ENCODE data around the gene EFCAB10.

Gene EFCAB10

DNA sequence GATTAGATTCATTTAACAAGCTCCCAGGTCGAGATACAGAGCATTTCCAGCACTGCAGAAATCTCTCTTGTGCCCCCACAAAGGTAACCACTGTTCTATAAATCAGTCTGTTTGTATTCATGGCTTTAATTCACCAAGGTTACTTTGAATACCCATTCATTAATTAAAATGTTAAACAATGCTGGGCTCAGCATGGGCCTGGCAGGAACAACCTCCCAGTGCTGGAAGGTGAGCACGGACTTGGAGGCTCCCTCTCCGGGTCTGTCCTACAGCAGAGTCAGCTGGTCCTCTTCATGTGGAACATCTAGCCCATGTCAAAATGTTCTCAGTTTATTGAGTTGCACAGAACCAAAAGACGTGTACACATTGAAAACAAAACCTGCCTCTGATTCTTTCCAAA, 15.6 kb upstream of the EFCAB10 start:
- DNase-seq, result no peak

DNA sequence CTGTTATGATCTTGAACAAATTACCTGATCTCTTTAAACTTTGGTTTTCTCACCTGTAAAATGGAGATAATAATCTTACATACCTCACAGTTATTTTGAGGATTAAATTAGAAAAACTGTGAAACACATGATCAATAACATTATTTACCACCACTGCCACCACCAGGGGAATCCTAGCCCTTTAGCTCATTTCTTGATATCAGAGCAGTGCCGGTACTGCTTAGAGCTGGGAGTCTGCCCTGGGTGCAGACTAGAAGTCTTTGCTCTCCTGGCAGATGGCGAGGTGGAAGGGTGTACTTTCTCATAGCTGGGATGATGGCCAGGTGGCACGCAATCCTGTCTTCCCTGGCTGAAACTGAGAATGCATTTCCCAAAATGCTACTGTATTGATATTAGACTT, 12.7 kb upstream of the EFCAB10 start:
- no peak for DNase-seq

DNA sequence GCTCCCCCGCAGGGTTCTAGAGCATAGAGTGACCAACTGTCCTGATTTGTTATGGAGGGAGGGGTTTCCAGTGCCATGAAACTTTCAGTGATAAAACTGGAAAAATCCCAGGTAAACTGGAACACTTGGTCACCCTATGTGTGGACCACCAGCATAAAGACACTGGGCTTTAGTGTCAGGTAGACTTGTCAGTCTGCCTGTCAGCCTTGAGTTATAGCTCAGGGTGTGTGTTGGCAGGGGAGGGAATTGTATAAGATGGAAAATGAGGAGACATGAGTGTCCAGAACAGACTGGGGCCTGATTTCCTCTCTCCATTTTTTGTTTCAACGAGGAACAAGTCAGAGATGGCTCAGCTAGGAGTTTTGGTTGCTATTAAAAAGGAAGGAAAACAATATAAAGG, 10.2 kb upstream of the EFCAB10 start:
- no peak for DNase-seq

DNA sequence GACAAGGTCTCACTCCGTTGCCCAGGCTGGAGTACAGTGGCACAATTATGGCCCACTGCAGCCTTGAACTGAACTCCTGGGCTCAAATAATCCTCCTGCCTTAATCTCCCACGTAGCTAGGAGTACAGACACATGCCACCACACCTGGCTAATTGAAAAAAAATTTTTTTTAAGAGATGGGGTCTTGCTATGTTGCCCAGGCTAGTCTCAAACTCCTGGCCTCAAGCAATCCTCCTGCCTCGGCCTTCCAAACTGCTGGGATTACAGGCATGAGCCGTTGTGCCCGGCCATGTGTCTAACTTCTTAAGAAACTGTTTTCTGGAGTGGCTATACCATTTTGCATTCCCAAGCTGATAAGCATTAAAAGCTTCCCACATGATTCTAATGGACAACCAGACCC, 9.5 kb upstream of the EFCAB10 start:
- no peak for DNase-seq

DNA sequence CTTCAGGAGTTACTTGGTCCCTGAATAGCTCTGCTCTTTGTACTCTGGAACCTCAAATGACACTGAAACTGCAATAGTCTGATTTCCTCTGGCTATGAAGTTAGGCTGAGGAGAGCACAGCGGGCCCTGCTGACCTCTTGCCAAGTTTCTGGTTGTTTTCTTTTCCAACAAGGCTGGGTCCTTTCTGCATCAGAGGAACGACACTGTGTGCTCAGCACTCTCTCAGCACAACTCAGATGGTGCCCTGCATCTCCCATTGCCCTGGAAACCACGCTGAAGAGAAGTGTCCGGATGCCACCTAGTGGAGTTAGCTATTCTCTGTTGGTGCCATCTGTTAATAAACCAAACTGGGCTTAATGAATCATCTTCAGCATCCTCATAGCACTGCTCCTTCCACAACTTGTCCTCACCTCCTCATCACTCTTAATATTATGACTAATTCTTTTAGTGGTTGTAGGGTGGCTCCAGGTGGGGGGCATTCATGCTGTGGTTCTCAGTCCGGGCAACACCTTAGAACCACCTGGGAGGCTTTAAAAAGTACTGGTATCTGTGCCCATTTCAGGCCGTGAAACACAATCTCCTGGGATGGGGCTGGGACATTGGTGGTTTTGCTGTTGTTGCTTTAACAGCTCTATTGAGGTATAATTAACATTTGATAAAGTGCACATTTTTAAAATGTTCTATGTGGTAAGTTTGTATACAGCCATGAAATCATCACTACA, 8.2 kb upstream of the EFCAB10 start:
- peak; percentile 80 for DNase-seq

DNA sequence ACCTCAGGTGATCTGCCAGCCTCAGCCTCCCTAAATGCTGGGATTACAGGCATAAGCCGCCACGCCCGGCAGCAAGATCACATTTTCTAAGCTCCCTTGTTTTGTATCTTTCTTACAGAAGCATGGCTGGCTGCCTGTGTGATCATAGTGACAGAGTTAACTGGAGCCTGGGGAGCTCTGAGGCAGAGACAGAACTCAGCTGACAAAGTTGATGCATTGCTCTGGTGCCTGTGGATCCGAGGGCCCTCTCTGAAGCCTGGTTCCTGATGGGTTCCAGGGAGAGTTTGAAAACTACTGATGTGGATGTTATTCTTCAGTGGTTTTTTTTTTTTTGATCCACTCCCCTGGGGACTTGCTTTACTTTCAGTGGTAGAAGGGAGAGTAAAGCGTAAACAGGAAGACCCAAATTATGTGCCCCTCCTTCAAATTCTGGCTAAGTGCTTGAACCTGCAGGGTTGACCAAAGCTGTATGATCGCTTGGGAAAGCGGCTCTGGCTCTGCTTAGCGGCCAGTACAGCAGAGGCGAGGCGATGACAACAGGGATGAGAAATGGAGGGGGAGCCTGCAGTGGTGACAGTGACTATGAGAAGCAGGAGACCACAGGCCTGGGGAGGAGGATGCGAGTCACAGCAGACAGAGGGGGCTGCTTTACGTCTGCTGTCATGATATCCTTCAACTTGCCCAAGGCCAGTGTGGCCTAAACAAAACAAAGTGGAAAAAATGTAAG, 6.8 kb upstream of the EFCAB10 start:
- DNase-seq, result no peak

DNA sequence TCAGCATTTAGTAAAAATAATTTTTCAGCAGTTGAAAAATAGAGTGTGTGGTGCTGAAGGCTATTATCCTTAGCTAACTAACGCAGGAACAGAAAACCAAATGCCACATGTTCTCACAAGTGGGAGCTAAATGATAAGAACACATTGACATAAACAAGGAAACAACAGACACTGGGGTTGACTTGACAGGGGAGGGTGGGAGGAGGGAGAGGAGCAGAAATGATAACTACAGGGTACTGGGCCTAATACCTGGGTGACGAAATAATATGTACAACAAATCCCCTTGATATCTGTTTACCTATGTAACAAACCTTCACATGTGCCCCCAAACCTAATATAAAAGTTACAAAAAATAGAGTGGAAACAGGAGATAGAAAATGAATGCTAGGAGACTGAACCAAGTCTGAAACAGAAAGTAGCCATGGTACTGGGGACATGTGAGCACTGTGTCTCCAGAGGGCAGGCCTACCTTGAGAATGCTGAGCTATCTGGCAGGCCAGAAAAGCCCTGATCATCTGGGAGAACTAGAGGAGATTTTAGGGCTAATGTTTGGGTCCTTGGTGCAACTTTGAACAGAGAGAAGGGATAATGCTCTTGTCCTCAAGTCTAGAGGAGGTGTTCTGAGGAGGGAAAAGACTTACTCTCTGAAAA, 4.7 kb upstream of the EFCAB10 start:
- peak; percentile 59 for DNase-seq

DNA sequence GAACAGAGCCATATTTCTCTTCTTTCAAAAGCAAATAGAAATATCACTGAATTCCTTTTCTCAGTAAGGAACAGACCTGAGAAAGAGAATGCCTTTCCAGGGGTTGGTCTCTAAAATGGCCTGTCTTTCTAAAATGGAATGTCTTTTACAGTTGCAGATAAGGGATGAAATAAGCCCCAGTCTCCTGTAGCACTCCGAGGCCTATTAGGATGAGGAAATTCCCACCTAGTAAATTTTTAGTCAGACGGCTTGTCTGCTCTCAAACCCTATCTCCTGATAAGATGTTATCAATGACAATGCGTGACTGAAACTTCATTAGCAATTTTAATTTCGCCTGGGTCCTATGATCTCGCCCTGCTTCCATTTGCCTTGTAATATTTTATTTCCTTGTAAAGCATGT, 2.9 kb upstream of the EFCAB10 start:
- DNase-seq, result no peak

DNA sequence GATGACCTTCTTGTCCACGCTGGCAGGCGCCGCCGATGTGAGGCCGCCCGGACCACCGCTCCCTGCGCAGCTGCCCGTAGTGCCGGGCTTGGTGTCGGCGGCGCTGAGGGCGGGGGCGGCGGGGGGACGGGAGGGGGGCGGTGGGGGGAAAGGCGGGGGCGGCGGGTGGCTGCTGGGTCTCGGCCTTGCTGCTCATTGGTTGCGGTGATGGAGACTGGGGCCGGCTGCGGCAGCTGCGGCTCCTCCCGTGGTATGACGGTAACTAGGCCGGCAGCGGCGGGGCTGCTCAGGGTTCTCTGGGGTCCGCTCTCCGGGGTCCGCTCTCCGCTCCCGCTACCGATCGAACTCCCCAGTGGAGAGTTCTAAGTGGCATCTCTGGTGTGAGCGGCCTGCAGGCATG, 1.8 kb upstream of the EFCAB10 start:
- DNase-seq, result no peak

DNA sequence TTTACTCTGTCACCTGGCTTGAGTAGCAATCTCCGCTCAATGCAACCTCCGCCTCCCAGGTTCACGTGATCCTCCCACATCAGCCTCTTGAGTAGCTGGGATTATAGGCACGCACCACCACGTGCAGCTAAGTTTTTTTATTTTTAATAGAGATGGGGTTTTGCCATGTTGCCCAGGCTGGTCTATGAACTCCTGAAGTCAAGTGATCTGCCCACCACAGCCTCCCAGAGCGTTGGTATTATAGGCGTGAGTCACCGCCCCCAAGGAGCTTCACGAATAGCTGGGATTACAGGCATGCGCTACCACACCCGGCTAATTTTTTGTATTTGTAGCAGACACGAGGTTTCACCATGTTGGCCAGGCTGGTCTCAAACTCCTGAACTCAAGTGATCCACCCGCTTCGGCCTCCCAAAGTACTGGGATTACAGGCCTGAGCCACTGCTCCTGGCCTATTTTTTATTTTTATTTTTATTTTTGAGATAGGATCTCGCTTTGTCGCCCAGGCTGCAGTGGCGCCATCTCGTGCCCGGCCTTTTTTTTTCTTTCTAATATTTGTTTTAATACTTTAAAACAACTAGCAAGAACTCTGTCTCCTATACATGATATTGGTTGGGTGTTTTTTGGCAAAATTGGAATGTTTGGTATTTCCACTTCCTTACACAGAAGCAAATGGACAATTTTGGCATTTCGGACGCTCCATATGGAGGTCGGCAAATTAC, 1.1 kb downstream of the EFCAB10 start:
- no peak for DNase-seq

DNA sequence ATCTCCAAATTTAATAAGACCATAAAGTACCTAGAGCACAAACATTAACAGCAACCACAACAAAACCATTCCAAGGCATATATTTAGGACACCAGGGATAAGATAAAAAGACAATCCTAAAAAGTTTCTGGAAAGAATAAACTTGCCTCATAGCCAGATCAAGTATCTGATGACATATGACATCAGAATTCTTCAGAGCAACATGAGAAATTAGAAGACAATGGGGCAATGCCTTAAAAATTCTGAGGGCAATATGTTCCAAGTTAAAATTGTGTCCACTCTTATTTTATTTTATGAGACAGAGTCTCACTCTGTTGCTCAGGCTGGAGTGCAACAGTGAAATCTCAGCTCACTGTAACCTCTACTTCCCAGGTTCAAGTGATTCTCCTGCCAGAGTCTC, 2.8 kb downstream of the EFCAB10 start:
- DNase-seq, result no peak

DNA sequence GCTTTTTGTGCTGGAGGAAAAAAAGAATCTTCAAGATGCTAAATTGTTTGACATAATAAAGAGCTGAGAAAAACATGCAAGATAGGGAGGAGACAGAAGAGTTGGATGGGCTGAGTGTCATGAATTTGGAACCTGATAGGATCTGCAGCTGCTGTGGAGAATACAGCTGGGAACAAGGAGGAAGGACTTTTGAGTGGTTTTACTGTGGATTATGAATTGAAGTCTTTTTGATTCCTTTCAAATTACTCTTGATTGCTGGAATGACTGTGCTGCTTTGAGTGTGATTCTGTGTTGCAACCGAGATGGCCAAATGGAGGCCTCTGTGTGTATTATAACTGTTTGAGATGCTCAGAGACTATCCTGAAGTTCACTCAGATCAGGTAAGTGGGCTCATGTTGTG, 4.0 kb downstream of the EFCAB10 start:
- no peak for DNase-seq

DNA sequence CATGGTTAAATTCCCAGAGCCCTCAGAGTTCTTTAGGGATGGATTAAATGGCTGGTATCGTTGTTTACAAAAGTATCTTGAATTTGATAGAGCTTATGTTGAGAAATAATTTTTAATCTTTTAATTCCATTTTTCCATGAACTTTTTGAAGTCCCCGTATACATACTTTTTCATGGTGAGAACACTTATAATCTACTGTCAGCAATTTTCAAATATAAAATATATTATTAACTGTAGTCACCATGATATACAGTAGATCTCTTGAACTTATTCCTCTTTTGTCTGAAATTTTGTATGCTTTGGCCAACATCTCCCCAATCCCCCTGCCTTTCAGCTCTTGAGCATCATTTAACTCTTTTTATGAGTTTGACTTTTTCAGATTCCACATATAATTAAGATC, 9.4 kb downstream of the EFCAB10 start:
- DNase-seq, result no peak

DNA sequence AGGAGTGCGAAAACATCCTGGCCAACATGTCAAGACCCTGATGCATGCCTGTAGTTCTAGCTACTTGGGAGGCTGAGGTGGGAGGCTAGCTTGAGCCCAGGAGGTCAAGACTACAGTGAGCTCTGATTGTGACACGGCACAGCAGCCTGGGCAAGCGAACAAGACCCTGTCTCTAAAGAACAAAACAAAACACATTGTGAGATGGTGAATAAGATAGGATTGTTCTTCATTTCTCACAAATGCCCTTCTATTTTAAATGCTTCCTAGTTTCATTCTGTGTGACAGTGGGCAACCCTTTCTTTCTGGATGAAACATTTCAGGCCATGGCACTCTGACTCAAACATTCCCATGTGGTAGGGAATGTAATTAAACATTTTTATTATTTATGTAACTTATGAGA, 13.5 kb downstream of the EFCAB10 start:
- DNase-seq, result no peak

DNA sequence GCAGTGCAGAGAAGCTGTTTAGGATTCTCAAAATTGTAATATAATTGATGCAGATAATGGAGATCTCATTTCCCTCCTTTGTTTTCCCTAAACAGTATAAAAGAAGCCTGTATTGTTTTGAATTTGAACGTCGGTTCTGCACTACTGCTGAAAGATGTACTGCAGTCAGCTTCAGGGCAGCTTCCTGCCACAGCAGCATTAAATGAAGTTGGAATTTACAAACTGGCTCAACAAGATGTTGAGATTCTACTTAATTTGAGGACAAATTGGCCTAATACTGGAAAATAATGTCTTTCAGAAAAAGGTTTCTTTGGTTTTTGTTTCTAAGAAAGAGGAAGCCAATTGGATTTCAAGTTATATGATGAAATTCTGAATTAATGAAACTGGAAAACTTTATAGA, 14.3 kb downstream of the EFCAB10 start:
- DNase-seq, result no peak

DNA sequence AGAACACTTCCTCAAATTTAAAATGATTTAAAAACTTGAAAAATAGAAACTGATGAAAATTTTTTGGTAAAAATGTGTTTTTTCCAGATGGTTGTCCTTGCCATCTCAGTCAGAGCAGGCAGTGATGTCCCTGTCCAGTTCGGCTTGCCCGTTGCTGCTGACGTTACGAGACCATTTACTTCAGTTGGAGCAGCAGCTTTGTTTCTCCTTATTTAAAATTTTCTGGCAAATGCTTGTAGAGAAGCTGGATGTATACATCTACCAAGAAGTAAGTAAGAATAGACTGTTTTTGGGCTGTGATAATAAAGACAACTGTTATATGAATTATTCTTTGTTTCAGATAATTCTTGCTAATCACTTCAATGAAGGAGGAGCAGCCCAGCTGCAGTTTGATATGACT, 16.1 kb downstream of the EFCAB10 start:
- no peak for DNase-seq

DNA sequence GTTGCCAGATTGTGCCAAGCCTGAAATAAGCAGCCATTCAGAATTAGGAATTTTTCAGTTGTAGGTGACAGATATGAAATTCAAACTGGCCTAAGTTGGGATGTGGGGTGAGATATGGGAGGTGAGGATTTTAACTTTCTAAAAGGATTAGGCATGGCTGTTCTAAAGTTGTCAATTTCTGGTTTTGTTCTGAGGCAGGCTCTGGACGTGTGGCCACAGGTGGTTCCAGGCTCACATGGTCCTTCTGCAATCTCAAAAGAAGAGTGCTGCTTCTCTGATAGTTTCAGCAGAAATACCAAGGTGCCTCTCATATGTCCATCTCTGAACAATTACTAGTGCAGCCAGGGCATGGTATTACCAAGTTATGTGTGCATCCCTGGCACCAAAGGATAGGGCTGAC, 21.4 kb downstream of the EFCAB10 start:
- DNase-seq, result no peak

DNA sequence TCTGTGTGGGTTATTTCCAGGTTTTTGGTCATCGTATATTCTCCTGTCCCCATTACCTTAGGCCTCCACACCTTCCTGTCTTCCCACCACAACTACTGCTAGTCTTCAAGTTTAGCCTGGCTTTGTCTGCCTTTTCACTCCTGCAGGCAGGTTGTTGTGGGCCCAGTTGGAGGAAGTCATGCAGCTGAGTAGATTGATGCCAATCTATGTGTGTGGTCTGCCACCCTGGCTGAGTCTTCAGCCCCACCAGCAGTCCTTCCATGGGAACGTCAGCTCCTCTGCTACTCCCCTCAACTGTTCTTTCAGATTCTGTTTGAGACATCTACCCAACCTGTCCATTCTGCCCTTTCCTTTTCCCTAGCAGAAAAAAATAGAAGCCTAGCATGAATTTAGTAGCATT, 43.0 kb downstream of the EFCAB10 start:
- DNase-seq, result peak; percentile 50

DNA sequence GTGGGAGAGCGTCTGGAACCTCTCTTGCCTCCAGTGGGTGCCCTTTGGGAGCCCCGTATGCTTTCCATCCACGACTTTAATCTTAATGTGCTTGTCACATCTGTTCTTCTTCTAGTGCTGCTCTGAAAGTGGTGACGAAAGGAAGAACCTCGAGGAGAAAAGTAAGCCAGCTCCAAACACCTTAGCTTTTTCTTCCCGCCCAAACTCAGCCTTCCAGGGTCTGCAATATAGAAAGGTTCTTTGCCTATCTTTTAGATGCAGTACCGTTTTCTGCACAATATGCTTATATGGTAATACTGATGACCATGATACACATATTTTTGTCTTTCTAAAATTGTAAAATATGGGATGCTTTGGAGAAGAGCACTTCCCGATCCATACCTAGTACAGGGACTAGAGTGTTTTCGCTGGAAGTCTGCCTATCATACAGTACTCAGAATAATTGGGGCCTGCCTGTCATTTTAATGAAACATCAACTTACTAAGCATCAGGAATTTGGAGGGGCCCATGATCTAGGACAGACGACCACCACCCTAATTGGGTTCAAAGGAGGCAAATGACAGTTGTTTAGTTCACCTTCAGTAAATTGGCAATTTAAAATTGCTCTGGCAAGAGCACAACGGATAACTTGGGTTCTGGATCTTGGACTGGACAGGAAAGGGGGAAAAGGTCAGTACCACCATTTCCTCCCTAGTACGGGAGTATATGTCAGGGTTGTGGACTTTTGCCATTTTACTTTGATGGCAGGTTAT, 48.4 kb downstream of the EFCAB10 start:
- no peak for DNase-seq

DNA sequence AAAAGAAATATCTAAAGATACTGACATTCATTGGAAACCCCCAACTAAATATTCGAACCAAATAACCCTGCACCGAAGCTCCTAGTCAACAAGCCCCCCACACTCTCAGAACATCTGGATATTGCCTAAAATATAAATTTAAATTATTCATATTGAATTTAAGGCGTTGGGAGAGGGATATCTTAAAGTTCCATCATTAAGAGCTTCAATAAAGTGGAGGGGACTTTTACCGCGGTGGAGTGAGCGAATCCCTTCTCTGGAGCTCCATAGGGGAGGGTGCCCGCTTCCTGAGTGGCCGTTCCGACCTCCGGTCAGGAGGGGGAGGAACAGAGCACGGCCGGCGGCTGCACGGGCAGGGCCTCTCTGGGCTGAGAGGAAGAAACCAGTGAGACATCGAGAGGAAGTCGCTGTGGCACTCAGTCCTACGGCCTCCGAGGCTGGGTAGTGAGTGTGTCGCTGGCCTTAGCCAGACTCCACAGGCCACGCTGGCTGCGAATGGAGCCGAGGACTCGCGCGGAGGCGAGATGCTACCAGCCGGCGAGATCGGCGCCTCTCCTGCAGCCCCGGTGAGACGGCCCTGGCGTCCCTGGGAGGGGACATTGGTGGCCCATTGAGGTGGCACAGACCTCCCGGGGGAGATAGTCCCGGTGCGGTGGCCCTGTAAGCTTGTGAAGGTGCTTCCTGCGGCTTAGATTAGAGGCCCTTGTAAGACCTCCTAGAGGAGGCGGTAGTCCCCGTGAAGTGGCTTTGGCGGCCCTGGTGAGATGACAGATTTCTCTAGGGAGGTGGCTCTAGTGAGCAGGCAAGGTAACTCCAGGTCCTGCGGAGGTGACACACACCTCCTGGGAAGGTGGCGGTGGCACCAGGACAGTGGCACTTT, 49.3 kb downstream of the EFCAB10 start, which contains the start of gene RINT1:
TSS of gene RINT1 (plus strand) at position 410 of the 880 bp plus-strand sequence. CDS start at position 525, 115 bp downstream.
- peak; percentile 92 for DNase-seq

DNA sequence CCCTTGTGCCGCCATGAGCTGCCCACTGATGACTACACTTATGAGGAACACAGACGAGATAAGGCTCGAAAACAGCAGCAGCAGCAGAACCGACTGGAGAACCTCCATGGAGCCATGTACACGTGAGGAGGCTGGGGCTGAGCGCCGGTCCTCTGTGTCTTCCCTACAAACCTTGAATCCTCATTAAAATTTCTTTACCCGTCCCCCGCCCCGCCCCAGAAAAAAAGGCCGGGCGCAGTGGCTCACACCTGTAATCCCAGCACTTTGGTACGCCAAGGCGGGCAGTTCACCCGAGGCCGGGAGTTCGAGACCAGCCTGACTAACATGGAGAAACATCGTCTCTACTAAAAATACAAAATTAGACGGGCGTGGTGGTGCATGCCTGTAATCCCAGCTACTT, 50.7 kb downstream of the EFCAB10 start:
- no peak for DNase-seq

DNA sequence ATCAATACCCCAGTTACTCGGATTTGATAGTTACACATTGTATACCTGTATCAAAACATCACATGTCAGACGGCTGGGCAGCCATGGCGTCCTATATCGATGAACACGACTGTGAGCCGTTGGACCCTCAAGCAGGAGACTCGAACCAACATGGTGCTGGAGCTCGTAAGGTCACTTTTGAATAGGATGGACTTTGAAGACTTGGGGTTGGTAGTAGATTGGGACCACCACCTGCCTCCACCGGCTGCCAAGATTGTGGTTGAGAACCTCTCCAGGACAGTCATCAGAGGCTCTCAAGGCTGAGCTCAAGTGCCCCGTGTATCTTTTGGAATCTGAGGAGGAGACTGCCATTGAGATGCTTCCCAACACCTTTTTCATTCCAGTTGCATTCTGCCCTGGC, 51.2 kb downstream of the EFCAB10 start:
- no peak for DNase-seq
